WTC11 (cell line): ENCODE data around the gene PLXNB2. TPM values are rescaled to one million over a fixed set of nuclear protein-coding genes. Genes with fewer than 3 reads are reported as not detected.

Source experiments
- ATAC-seq: fragments of 200-7000 bp; cut with Tn5 transposase; 2 replicates; pipeline ENCODE4 v1.10.0; 2021; ENCODE audit warnings: mild to moderate bottlenecking, moderate library complexity
- CTCF ChIA-PET: fragments of 300-600 bp; sonication (Branson Sonifier 250); formaldehyde crosslinking; loops from one replicate; lab custom pipeline; 2021; ENCODE audit warnings: antibody characterized with exemption; lab: Charles Lee
- POLR2A ChIA-PET: fragments of 350-600 bp; sonication (Branson Sonifier 250); formaldehyde crosslinking; loops from one replicate; lab custom pipeline; 2021; ENCODE audit warnings: antibody characterized with exemption; lab: Charles Lee
- DNase-seq: peaks from one replicate; pipeline ENCODE4 v3.0.0; 2021; ENCODE audit warnings: low spot score
- H3K27ac Mint-ChIP-seq: 2 replicates; pipeline ENCODE4 v1.8.0; 2021; ENCODE audit warnings: mixed read lengths
- H3K27me3 Mint-ChIP-seq: 2 replicates; pipeline ENCODE4 v1.8.0; 2021; ENCODE audit warnings: low read depth, mild to moderate bottlenecking, moderate library complexity, mixed read lengths
- H3K36me3 Mint-ChIP-seq: 2 replicates; pipeline ENCODE4 v1.8.0; 2021; ENCODE audit warnings: mixed read lengths
- H3K4me1 Mint-ChIP-seq: 2 replicates; pipeline ENCODE4 v1.8.0; 2022; ENCODE audit warnings: mixed read lengths
- H3K4me3 Mint-ChIP-seq: 2 replicates; pipeline ENCODE4 v1.8.0; 2021; ENCODE audit warnings: mild to moderate bottlenecking, moderate library complexity, mixed read lengths
- H3K9me3 Mint-ChIP-seq: 2 replicates; pipeline ENCODE4 v1.8.0; 2021; ENCODE audit warnings: mixed read lengths
- ATF1 ChIP-seq: sonication (generic); formaldehyde crosslinking; IDR thresholded peaks from 2 replicates; pipeline ENCODE4 v1.8.1; 2023; ENCODE audit warnings: mild to moderate bottlenecking, moderate library complexity, missing genetic modification reagents
- CDX4 ChIP-seq: fragments of 250-450 bp; sonication (Bioruptor Pico); IDR thresholded peaks from 2 replicates; pipeline ENCODE4 v1.9.0; 2021; ENCODE audit warnings: moderate library complexity, mild to moderate bottlenecking, inconsistent platforms, borderline replicate concordance
- EMX1 ChIP-seq: fragments of 250-450 bp; sonication (Bioruptor Pico); IDR thresholded peaks from 2 replicates; pipeline ENCODE4 v1.8.0; 2021; ENCODE audit warnings: mild to moderate bottlenecking
- ESRRA ChIP-seq: sonication (generic); formaldehyde crosslinking; IDR thresholded peaks from 2 replicates; pipeline ENCODE4 v1.8.1; 2022; ENCODE audit warnings: mild to moderate bottlenecking, missing genetic modification reagents, borderline replicate concordance
- GABPB1 ChIP-seq: sonication (generic); formaldehyde crosslinking; IDR thresholded peaks from 2 replicates; pipeline ENCODE4 v1.8.1; 2023; ENCODE audit warnings: mild to moderate bottlenecking, missing genetic modification reagents
- JUN ChIP-seq: sonication (generic); formaldehyde crosslinking; IDR thresholded peaks from 2 replicates; pipeline ENCODE4 v1.8.0; 2023; ENCODE audit warnings: mild to moderate bottlenecking, missing genetic modification reagents
- NFATC4 ChIP-seq: fragments of 250-450 bp; sonication (Bioruptor Pico); IDR thresholded peaks from 2 replicates; pipeline ENCODE4 v1.9.0; 2021; ENCODE audit warnings: mild to moderate bottlenecking
- NFYB ChIP-seq: sonication (generic); formaldehyde crosslinking; conservative IDR thresholded peaks from 2 replicates; pipeline ENCODE4 v1.8.0; 2022; ENCODE audit warnings: low read depth, missing genetic modification reagents
- OVOL2 ChIP-seq: fragments of 250-450 bp; sonication (Bioruptor Pico); IDR thresholded peaks from 2 replicates; pipeline ENCODE4 v1.9.0; 2021; ENCODE audit warnings: mild to moderate bottlenecking, borderline replicate concordance
- PRDM15 ChIP-seq: sonication (generic); formaldehyde crosslinking; IDR thresholded peaks from 2 replicates; pipeline ENCODE4 v1.8.0; 2022; ENCODE audit warnings: missing genetic modification reagents
- RELA ChIP-seq: sonication (generic); formaldehyde crosslinking; IDR thresholded peaks from 2 replicates; pipeline ENCODE4 v1.8.1; 2022; ENCODE audit warnings: missing genetic modification reagents, mild to moderate bottlenecking, borderline replicate concordance
- SMAD3 ChIP-seq: sonication (generic); formaldehyde crosslinking; IDR thresholded peaks from 2 replicates; pipeline ENCODE4 v1.8.0; 2022; ENCODE audit warnings: missing genetic modification reagents, mild to moderate bottlenecking, borderline replicate concordance
- SMAD4 ChIP-seq: sonication (generic); formaldehyde crosslinking; IDR thresholded peaks from 2 replicates; pipeline ENCODE4 v1.8.0; 2022; ENCODE audit warnings: mild to moderate bottlenecking, missing genetic modification reagents
- TEAD1 ChIP-seq: sonication (generic); formaldehyde crosslinking; IDR thresholded peaks from 2 replicates; pipeline ENCODE4 v1.8.0; 2022; ENCODE audit warnings: mild to moderate bottlenecking, missing genetic modification reagents
- TEAD4 ChIP-seq: sonication (generic); formaldehyde crosslinking; IDR thresholded peaks from 2 replicates; pipeline ENCODE4 v1.8.0; 2022; ENCODE audit warnings: mild to moderate bottlenecking, missing genetic modification reagents
- TP53 ChIP-seq: sonication (generic); formaldehyde crosslinking; IDR thresholded peaks from 2 replicates; pipeline ENCODE4 v1.8.1; 2023; ENCODE audit warnings: mild to moderate bottlenecking, missing genetic modification reagents
- ZNF121 ChIP-seq: sonication (generic); formaldehyde crosslinking; IDR thresholded peaks from 2 replicates; pipeline ENCODE4 v1.8.0; 2023; ENCODE audit warnings: missing genetic modification reagents
- ZNF263 ChIP-seq: sonication (generic); formaldehyde crosslinking; IDR thresholded peaks from 2 replicates; pipeline ENCODE4 v1.8.1; 2022; ENCODE audit warnings: low read depth, mild to moderate bottlenecking, moderate library complexity, missing genetic modification reagents
- ZNF512 ChIP-seq: sonication (generic); formaldehyde crosslinking; IDR thresholded peaks from 2 replicates; pipeline ENCODE4 v1.8.1; 2022; ENCODE audit warnings: missing genetic modification reagents, borderline replicate concordance
- total RNA-seq: library from RNA; stranded (reverse); gene quantifications from 3 replicates; pipeline ENCODE4 v1.2.3, GENCODE V29; 2021
- TF ChIP-seq, protein P1 (sequence below): sonication (generic); formaldehyde crosslinking; IDR thresholded peaks from 2 replicates; pipeline ENCODE4 v1.8.1; 2023; ENCODE audit warnings: mild to moderate bottlenecking, missing genetic modification reagents
- TF ChIP-seq, protein P2 (sequence below): fragments of 250-450 bp; sonication (Bioruptor Pico); conservative IDR thresholded peaks from 2 replicates; pipeline ENCODE4 v1.9.0; 2021; ENCODE audit warnings: mild to moderate bottlenecking
- TF ChIP-seq, protein P3 (sequence below): sonication (generic); formaldehyde crosslinking; IDR thresholded peaks from 2 replicates; pipeline ENCODE4 v1.8.0; 2022; ENCODE audit warnings: mild to moderate bottlenecking, missing genetic modification reagents

Gene PLXNB2
- total RNA-seq, 1 experiment from 2014 or later: 113 TPM

DNA sequence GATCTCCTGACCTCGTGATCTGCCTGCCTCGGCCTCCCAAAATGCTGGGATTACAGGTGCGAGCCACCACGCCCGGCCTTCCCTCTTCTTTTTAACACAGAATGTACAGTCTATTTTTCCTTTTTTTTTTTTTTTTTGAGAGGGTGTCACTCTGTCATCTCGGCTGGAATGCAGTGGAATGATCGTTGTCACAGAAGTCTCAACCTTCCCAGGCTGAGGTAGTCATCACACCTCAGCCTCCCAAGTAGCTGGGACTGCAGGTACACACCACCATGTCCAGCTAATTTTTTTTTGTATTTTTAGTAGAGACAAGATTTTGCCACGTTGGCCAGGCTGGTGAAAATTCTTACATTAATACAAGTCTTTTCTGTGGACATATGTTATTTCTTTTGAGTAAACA is 48.7 kb upstream of the PLXNB2 start:
- Mint-ChIP-seq H3K36me3 (peaks cover 12% of the 10 kb centered on the region; the same call in 1 of the 2 replicates), H3K4me3 (no peak overlapping the region), H3K27me3 (no peaks in the 10 kb centered on the region), H3K9me3 (no peaks in the 10 kb centered on the region), H3K4me1 (no peaks in the 10 kb centered on the region), H3K27ac (no peak overlapping the region)
- CTCF ChIA-PET: interaction anchor here (0.6 kb wide), 1 partner anchor 123 kb away, joined by 3 read pairs; no protein-coding TSS in a partner anchor
- no peak for DNase-seq
- POLR2A ChIA-PET: no interaction called here
- ATAC-seq: no peak
- TF ChIP-seq, protein P1, sequence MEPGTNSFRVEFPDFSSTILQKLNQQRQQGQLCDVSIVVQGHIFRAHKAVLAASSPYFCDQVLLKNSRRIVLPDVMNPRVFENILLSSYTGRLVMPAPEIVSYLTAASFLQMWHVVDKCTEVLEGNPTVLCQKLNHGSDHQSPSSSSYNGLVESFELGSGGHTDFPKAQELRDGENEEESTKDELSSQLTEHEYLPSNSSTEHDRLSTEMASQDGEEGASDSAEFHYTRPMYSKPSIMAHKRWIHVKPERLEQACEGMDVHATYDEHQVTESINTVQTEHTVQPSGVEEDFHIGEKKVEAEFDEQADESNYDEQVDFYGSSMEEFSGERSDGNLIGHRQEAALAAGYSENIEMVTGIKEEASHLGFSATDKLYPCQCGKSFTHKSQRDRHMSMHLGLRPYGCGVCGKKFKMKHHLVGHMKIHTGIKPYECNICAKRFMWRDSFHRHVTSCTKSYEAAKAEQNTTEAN (CRISPR knock-in tag): no peak
- TF ChIP-seq OVOL2 (CRISPR knock-in tag) (no peak), ZNF121 (CRISPR knock-in tag) (no peak), TEAD1 (no peak), NFATC4 (CRISPR knock-in tag) (no peak), SMAD3 (no peak), SMAD4 (CRISPR knock-in tag) (no peak)
- TF ChIP-seq, protein P2, sequence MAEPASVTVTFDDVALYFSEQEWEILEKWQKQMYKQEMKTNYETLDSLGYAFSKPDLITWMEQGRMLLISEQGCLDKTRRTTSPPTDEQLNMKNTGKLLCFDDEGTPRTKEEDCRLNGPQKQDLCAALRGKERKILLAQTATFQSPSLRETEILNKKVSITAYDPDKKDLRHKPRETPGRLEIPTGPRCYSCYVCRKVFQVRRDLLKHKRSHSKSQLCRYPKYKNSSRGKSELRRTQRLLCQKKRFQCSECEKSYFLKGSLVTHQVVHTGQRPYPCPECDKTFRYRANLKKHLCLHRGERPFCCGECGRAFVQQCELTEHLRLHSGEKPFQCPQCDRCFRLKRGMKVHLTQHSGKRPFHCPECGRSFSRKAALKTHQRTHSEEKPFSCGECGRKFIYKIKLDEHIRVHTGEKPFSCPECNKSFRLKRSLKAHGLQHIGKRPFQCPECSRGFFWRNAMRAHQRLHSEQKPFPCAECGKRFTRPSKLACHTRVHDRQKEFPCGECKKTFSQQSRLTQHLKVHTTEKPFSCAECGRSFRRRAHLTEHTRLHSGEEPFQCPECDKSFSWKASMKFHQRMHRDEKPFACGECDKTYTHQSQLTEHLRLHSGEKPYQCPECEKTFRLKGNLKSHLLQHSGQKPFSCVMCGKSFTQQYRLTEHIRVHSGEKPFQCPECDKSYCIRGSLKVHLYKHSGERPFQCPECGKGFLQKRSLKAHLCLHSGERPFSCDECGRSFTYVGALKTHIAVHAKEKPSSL: no peak

DNA sequence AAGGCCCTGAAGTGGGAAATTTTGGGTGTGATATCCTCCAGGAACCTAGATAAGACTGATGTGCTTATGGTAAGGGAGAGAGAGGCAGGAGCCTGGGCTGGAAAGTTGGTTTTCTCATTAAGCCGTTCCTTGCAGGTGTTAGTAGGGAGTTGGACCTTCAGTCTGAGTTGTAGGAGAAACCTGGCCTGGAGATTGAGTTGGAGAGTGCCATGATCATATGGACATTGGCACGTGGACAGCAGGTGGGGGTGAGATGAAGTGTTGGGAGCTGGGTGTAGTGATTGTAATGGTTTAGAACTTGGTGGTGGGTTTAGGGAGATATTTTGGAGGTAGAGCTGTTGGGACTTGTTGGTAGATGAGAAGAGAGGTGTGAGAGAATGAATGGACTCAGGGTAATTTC is 40.6 kb upstream of the PLXNB2 start:
- ChIA-PET POLR2A (no interaction called here), CTCF (no interaction called here)
- Mint-ChIP-seq H3K4me3 (no peak overlapping the region), H3K9me3 (no peaks in the 10 kb centered on the region), H3K27me3 (no peaks in the 10 kb centered on the region), H3K4me1 (no peaks in the 10 kb centered on the region), H3K27ac (no peak overlapping the region), H3K36me3 (no peaks in the 10 kb centered on the region)
- TF ChIP-seq NFYB (CRISPR knock-in tag): no peak
- TF ChIP-seq ESRRA: no peak
- no peak for TF ChIP-seq CDX4 (CRISPR knock-in tag)
- no peak for TF ChIP-seq ZNF512
- no peak for TF ChIP-seq JUN (CRISPR knock-in tag)
- TF ChIP-seq EMX1: no peak
- TF ChIP-seq PRDM15 (CRISPR knock-in tag): no peak
- TF ChIP-seq TP53 (CRISPR knock-in tag): no peak
- TF ChIP-seq GABPB1 (CRISPR knock-in tag): no peak
- TF ChIP-seq RELA (CRISPR knock-in tag): no peak
- no peak for TF ChIP-seq ZNF263 (CRISPR knock-in tag)
- no peak for TF ChIP-seq ATF1 (CRISPR knock-in tag)
- no peak for TF ChIP-seq TEAD4 (CRISPR knock-in tag)
- TF ChIP-seq, protein P3, sequence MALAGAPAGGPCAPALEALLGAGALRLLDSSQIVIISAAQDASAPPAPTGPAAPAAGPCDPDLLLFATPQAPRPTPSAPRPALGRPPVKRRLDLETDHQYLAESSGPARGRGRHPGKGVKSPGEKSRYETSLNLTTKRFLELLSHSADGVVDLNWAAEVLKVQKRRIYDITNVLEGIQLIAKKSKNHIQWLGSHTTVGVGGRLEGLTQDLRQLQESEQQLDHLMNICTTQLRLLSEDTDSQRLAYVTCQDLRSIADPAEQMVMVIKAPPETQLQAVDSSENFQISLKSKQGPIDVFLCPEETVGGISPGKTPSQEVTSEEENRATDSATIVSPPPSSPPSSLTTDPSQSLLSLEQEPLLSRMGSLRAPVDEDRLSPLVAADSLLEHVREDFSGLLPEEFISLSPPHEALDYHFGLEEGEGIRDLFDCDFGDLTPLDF (CRISPR knock-in tag): no peak
- DNase-seq (no peak), ATAC-seq (no peak)
